Keratinocyte (primary cell): Measurements from ENCODE around the gene GLT1D1. TPM values are rescaled to one million over a fixed set of nuclear protein-coding genes. Genes with fewer than 3 reads are reported as not detected.

Experiments
- DNase-seq: peaks from one replicate; pipeline ENCODE4 v3.0.0-alpha.2; 2011; ENCODE audit warnings: low read depth, missing footprints, low spot score
- FAIRE-seq: peaks from 2 replicates; lab custom pipeline; 2011; peaks lifted over from hg19 to GRCh38; lab: Jason Lieb, UNC
- H2AFZ ChIP-seq: 2 replicates; pipeline ENCODE4 v1.6.0; 2012; ENCODE audit warnings: low read length, control low read depth, inconsistent platforms; ENCODE audit not compliant: control insufficient read depth
- H3K27ac ChIP-seq: 2 replicates; pipeline ENCODE4 v1.5.1; 2011; ENCODE audit warnings: low read length; ENCODE audit not compliant: control insufficient read depth, insufficient read depth
- H3K27me3 ChIP-seq: 3 replicates; pipeline ENCODE4 v1.6.0; 2011; ENCODE audit warnings: low read length; ENCODE audit not compliant: control insufficient read depth, insufficient read depth; ENCODE audit errors: extremely low read depth
- H3K36me3 ChIP-seq, 2 experiments: 2 replicates in 1 of 2; 3 replicates in 1 of 2; pipeline ENCODE4 v1.5.1; 2011; ENCODE audit warnings: low read length in 2 of 2, mild to moderate bottlenecking in 1 of 2; ENCODE audit not compliant: control insufficient read depth in 2 of 2, insufficient read depth in 2 of 2; ENCODE audit errors: extremely low read depth in 1 of 2
- H3K4me1 ChIP-seq: 3 replicates; pipeline ENCODE4 v1.5.1; 2011; ENCODE audit warnings: low read length; ENCODE audit not compliant: control insufficient read depth, insufficient read depth; ENCODE audit errors: extremely low read depth
- H3K4me2 ChIP-seq: 3 replicates; pipeline ENCODE4 v1.6.0; 2011; ENCODE audit warnings: low read depth, low read length; ENCODE audit not compliant: control insufficient read depth, insufficient read depth; ENCODE audit errors: extremely low read depth
- H3K4me3 ChIP-seq, 3 experiments: fragments of 200-600 bp in 1 of 3; sonication (generic) in 1 of 3; 2 replicates in 2 of 3; 3 replicates in 1 of 3; pipeline ENCODE4 v1.5.1; 2011 to 2016; ENCODE audit warnings: low read length in 3 of 3, mild to moderate bottlenecking in 3 of 3, control low read depth in 2 of 3, inconsistent platforms in 1 of 3, low read depth in 1 of 3, mixed read lengths in 1 of 3, mixed run types in 1 of 3, moderate library complexity in 1 of 3; ENCODE audit not compliant: control insufficient read depth in 2 of 3, insufficient read depth in 2 of 3; ENCODE audit errors: extremely low read depth in 1 of 3
- H3K79me2 ChIP-seq: 2 replicates; pipeline ENCODE4 v1.6.0; 2012; ENCODE audit warnings: low read length; ENCODE audit not compliant: control insufficient read depth, insufficient read depth
- H3K9ac ChIP-seq: 3 replicates; pipeline ENCODE4 v1.6.0; 2011; ENCODE audit warnings: low read length; ENCODE audit not compliant: control insufficient read depth, insufficient read depth; ENCODE audit errors: extremely low read depth
- H3K9me1 ChIP-seq: 3 replicates; pipeline ENCODE4 v1.6.0; 2011; ENCODE audit warnings: low read length; ENCODE audit not compliant: control insufficient read depth, insufficient read depth; ENCODE audit errors: extremely low read depth
- H3K9me3 ChIP-seq: 2 replicates; pipeline ENCODE4 v1.5.1; 2012; ENCODE audit warnings: low read depth, low read length; ENCODE audit not compliant: control insufficient read depth
- H4K20me1 ChIP-seq: 3 replicates; pipeline ENCODE4 v1.6.0; 2011; ENCODE audit warnings: low read length; ENCODE audit not compliant: control insufficient read depth, insufficient read depth; ENCODE audit errors: extremely low read depth
- EZH2 ChIP-seq: IDR thresholded peaks from one replicate; pipeline ENCODE4 v1.6.1; 2012; ENCODE audit warnings: inconsistent platforms, mild to moderate bottlenecking, low read length, moderate library complexity
- dilution Hi-C: fragments of 300-500 bp; cut with MboI; formaldehyde crosslinking; loops from one replicate; pipeline ENCODE4 v1.7.0; 2020; ENCODE audit warnings: low sequenced_read_pairs; ENCODE audit not compliant: extremely low pct_ligation_motif_present
- polyA plus RNA-seq, 5 experiments: library from polyadenylated mRNA; depleted of rRNA in 3 of 5; stranded (reverse) in 3 of 5; stranded (forward) in 1 of 5; unstranded in 1 of 5; fragments of >200 nt; gene quantifications; 1 replicate in 1 of 5; 2 replicates in 3 of 5; 3 replicates in 1 of 5; pipeline versions ENCODE4 v1.2.1 to v1.2.3, GENCODE V29; 2011 to 2012; ENCODE audit warnings: missing spikeins in 2 of 5, low read depth in 1 of 5, low replicate concordance in 1 of 5
- TF ChIP-seq, protein P1 (sequence below), 3 experiments: IDR thresholded peaks in 1 of 3; conservative IDR thresholded peaks in 1 of 3; optimal IDR thresholded peaks in 1 of 3; 2 replicates in 2 of 3; 3 replicates in 1 of 3; pipeline versions ENCODE3 to v1.5.1; 2011; ENCODE audit warnings: low read length in 3 of 3, mild to moderate bottlenecking in 3 of 3, moderate library complexity in 2 of 3, control low read depth in 1 of 3, inconsistent platforms in 1 of 3; ENCODE audit not compliant: insufficient read depth in 2 of 3; ENCODE audit errors: extremely low read depth in 1 of 3

The GLT1D1 gene
- polyA plus RNA-seq, 1 donor (not counting 4 experiments of a cell fraction or from before 2014, with no cell fraction given), result not detected

DNA sequence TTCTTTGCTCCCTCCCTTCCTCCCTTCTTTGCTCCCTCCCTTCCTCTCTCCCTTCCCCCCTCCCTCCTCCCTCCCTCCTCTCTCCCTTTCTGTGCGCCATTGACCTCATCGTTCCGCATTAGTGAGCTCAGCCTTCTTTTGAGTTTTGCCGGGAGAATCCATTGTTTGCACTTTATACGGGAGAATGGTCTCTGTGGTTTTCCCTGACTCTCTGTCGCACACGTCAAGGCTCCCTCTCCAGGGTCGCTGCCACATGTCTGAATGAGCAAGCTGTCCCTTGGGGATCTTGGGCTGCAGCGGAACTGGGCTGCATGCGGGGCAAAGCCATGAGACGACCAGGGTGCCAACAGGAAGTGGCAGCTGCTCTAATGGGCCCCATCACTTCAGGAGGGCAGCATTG, 118.5 kb downstream of the GLT1D1 start:
- H3K27ac ChIP-seq, result no peak overlapping the region
- no peaks in the 10 kb centered on the region for H4K20me1 ChIP-seq
- no peak overlapping the region for H2AFZ ChIP-seq
- no peaks in the 10 kb centered on the region for H3K79me2 ChIP-seq
- H3K36me3 ChIP-seq, result no peaks in the 10 kb centered on the region
- no peak overlapping the region for H3K4me2 ChIP-seq
- FAIRE-seq (no peak), DNase-seq (no peak)
- H3K27me3 ChIP-seq, result no peaks in the 10 kb centered on the region
- no peak overlapping the region for H3K4me3 ChIP-seq
- dilution Hi-C loops, result no loop called here
- no peaks in the 10 kb centered on the region for H3K9me3 ChIP-seq
- H3K9ac ChIP-seq, result no peak overlapping the region
- TF ChIP-seq, protein P1, sequence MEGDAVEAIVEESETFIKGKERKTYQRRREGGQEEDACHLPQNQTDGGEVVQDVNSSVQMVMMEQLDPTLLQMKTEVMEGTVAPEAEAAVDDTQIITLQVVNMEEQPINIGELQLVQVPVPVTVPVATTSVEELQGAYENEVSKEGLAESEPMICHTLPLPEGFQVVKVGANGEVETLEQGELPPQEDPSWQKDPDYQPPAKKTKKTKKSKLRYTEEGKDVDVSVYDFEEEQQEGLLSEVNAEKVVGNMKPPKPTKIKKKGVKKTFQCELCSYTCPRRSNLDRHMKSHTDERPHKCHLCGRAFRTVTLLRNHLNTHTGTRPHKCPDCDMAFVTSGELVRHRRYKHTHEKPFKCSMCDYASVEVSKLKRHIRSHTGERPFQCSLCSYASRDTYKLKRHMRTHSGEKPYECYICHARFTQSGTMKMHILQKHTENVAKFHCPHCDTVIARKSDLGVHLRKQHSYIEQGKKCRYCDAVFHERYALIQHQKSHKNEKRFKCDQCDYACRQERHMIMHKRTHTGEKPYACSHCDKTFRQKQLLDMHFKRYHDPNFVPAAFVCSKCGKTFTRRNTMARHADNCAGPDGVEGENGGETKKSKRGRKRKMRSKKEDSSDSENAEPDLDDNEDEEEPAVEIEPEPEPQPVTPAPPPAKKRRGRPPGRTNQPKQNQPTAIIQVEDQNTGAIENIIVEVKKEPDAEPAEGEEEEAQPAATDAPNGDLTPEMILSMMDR (optimal IDR thresholded peaks at IDR 0.05 in 1 of 3, IDR thresholded peaks at IDR 0.05 in 1 of 3, conservative IDR thresholded peaks at IDR 0.05 in 1 of 3; ENCODE audit: extremely low read depth in 1 of 3, insufficient read depth in 2 of 3, low read length in 3 of 3), result no peak
- TF ChIP-seq EZH2, result no peak
- no peaks in the 10 kb centered on the region for H3K4me1 ChIP-seq
- H3K9me1 ChIP-seq, result no peaks in the 10 kb centered on the region

DNA sequence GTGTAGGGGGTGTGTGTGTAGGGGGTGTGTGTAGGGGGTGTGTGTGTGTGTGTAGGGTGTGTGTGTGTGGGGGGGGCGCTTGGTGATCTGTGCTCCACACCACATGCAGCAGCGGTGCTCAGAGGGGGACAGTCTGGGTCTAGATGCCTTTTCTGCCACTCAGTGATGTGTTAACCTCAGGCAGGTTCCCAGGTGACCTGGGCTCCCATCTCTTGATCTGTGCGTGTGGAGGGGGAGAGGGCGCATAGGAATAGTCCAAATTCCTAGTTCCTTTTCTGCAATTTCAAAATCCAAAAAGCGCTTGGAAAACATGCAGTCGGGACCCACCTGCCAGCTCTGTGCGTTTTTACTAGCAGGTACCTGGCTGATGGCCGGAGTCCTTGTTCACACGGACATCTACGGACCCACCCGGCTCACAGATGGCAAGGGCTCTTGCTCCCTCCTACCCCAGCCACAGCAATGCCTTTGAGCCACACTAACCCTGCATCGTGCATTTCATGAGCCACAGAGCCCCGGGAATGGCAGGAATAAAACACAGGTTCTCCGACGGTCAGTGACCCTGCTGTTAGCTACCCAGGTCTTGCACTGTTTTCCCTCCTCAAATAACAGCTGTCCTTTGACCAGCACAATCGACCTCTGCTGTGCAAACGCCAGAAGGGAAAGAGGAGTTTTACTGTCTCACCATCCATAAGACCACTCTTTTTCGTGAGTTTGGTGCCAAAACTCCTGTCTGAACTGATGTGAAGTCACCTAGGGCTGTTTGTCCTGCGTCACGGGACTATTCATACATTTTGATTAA, 120.8 kb downstream of the GLT1D1 start:
- Histone ChIP-seq H3K4me3 (no peak overlapping the region), H3K27me3 (no peaks in the 10 kb centered on the region), H3K9me1 (no peaks in the 10 kb centered on the region), H3K9ac (no peak overlapping the region), H3K4me2 (no peak overlapping the region), H3K79me2 (no peaks in the 10 kb centered on the region), H2AFZ (no peak overlapping the region), H3K4me1 (no peaks in the 10 kb centered on the region), H3K27ac (no peak overlapping the region), H3K9me3 (peaks cover 2% of the 10 kb centered on the region), H4K20me1 (no peaks in the 10 kb centered on the region), H3K36me3 (no peaks in the 10 kb centered on the region)
- TF ChIP-seq, protein P1 (optimal IDR thresholded peaks at IDR 0.05 in 1 of 3, IDR thresholded peaks at IDR 0.05 in 1 of 3, conservative IDR thresholded peaks at IDR 0.05 in 1 of 3; ENCODE audit: extremely low read depth in 1 of 3, insufficient read depth in 2 of 3, low read length in 3 of 3), result no peak
- TF ChIP-seq EZH2, result no peak
- dilution Hi-C loops, result no loop called here
- DNase-seq (no peak), FAIRE-seq (no peak)
